Duodenal mucosa (tissue), 2 donors: Measurements from ENCODE around the gene CEL.
"Not testable (repeated sequence)": the region's sequence is repeated elsewhere in the genome, so short reads cannot be mapped to it uniquely, and the experiment has no call there.

Experiments used
- H3K27ac ChIP-seq: one replicate; pipeline ENCODE4 v1.7.0; 2013; ENCODE audit warnings: low read depth, low read length
- H3K27me3 ChIP-seq, 2 donors: one replicate each; pipeline ENCODE4 v1.7.0; 2013; ENCODE audit warnings: low read length in 2 of 2, control low read depth in 1 of 2; ENCODE audit not compliant: insufficient read depth in 2 of 2, control insufficient read depth in 1 of 2
- H3K36me3 ChIP-seq, 2 donors: one replicate each; pipeline ENCODE4 v1.7.0; 2013; ENCODE audit warnings: low read length in 2 of 2, control low read depth in 1 of 2; ENCODE audit not compliant: insufficient read depth in 2 of 2, control insufficient read depth in 1 of 2
- H3K4me1 ChIP-seq, 2 donors: one replicate each; pipeline ENCODE4 v1.7.0; 2013; ENCODE audit warnings: low read length in 2 of 2, control low read depth in 1 of 2; ENCODE audit not compliant: insufficient read depth in 2 of 2, control insufficient read depth in 1 of 2
- H3K4me3 ChIP-seq, 2 donors: one replicate each; pipeline ENCODE4 v1.7.0; 2013; ENCODE audit warnings: low read length in 2 of 2, low read depth in 1 of 2
- H3K9ac ChIP-seq, 2 donors: one replicate each; pipeline ENCODE4 v1.7.0; 2013; ENCODE audit warnings: low read length in 2 of 2, low read depth in 1 of 2
- H3K9me3 ChIP-seq, 2 donors: one replicate each; pipeline ENCODE4 v1.7.0; 2013; ENCODE audit warnings: low read length in 2 of 2, control low read depth in 1 of 2; ENCODE audit not compliant: control insufficient read depth in 1 of 2

The CEL gene

DNA sequence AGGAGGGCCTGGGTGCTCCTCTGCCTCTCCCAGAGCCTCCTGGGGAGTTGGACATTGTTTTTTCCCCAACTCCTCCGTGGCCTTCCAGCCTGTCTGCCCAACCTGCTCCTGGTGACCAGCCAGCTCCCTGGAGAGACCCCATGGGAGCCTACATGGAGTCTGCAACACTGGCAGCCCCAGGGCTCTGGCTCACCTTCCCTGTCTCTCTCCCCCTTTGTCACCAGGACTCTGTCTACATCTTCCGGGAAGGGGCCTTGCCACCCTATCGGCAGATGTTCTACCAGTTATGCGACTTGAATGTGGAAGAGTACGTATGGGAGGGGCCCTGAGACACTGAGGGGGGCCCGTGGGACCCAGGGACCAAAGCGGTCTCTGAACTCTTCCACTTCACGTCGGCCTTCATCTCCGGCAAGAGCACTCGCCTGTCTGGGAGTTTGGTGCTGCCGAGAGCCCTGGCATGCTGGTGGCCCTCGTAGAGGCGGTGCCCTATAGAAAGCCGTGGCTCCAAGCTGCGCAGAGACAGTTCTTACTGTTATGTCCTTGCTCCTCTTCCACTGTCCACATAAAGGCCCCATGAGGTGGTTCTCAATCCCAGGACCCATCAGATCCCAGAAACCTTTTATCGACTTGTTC lies 5.9 kb upstream of the CEL start:
- no peak overlapping the region for H3K4me3 ChIP-seq
- no peak overlapping the region for H3K27ac ChIP-seq
- peaks cover 29 to 47% of the 10 kb centered on the region in 2 donors for H3K4me1 ChIP-seq
- H3K9ac ChIP-seq = no peak overlapping the region
- peaks cover 35 to 66% of the 10 kb centered on the region in 2 donors for H3K36me3 ChIP-seq
- H3K9me3 ChIP-seq = no peaks in the 10 kb centered on the region
- H3K27me3 ChIP-seq = no peaks in the 10 kb centered on the region

DNA sequence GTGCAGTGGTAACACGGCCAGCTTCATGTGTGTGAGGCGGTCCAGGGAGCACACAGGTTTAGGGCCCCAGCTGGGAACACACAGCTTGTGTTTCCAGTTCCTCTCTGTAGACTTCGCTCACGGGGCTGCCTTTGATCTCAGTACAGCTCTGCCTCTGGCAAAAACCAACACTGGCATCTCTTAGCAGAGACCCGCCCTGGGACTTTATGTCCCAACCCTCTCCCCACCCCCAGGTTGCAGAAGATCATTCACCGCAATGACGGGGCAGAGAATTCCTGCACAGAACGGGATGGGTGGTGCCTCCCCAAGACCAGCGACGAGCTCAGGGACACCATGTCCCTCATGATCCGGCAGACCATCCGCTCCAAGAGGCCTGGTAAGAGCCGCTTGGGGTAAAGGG lies 5.2 kb upstream of the CEL start:
- no peak overlapping the region for H3K27ac ChIP-seq
- no peak overlapping the region for H3K4me3 ChIP-seq
- no peak overlapping the region for H3K9ac ChIP-seq
- H3K27me3 ChIP-seq = no peaks in the 10 kb centered on the region
- no peaks in the 10 kb centered on the region for H3K9me3 ChIP-seq
- H3K4me1 ChIP-seq = peaks cover 27 to 45% of the 10 kb centered on the region in 2 donors
- peaks cover 35 to 60% of the 10 kb centered on the region in 2 donors for H3K36me3 ChIP-seq

DNA sequence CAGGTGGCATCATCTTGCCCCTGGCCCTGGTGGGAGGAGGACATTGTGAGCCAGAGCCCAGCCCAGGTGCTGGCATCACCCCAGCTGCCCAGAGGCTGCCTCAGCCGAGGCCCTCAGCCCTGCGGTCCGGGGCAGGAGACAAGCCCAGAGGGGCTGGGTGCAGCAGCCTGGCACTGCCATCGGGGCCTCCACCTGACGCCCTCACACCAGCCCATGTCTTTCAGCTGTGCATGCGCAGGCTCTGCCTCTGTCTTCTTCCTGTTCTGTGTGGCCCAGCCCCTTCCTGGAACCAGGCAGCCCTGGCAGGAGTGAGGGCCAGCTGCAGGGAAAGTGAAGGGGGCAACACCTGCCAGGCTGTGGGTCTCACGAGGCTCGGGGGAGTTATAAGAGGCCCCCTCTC lies 4.8 kb upstream of the CEL start:
- H3K27ac ChIP-seq = peak overlapping the region; percentile 10
- no peaks in the 10 kb centered on the region for H3K9me3 ChIP-seq
- H3K27me3 ChIP-seq = no peaks in the 10 kb centered on the region
- H3K36me3 ChIP-seq = peaks cover 35 to 55% of the 10 kb centered on the region in 2 donors
- H3K4me3 ChIP-seq = no peak overlapping the region
- H3K4me1 ChIP-seq = peaks cover 23 to 41% of the 10 kb centered on the region in 2 donors
- H3K9ac ChIP-seq = no peak overlapping the region

DNA sequence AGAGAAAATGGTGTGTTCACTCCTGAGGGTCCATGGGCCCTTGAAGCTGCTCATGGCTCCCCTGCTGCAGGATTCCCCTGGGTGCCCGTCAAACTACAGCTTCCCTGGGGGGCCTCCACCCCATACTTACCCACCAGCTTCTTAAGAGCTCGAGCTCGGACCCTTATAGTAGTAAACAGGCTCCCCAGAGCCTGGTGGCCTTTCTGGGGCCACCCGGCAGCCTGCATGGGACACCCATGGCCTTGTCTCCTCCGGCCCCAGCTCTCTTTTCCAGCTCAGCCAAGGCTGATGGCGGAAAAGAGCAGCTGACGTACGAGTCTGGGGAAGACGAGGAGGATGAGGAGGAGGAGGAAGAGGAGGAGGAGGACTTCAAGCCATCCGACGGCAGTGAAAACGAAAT lies 4.2 kb upstream of the CEL start:
- H3K9ac ChIP-seq = no peak overlapping the region
- H3K27ac ChIP-seq = no peak overlapping the region
- H3K27me3 ChIP-seq = no peaks in the 10 kb centered on the region
- peaks cover 35 to 51% of the 10 kb centered on the region in 2 donors for H3K36me3 ChIP-seq
- no peak overlapping the region for H3K4me3 ChIP-seq
- no peaks in the 10 kb centered on the region for H3K9me3 ChIP-seq
- peaks cover 23 to 41% of the 10 kb centered on the region in 2 donors for H3K4me1 ChIP-seq

DNA sequence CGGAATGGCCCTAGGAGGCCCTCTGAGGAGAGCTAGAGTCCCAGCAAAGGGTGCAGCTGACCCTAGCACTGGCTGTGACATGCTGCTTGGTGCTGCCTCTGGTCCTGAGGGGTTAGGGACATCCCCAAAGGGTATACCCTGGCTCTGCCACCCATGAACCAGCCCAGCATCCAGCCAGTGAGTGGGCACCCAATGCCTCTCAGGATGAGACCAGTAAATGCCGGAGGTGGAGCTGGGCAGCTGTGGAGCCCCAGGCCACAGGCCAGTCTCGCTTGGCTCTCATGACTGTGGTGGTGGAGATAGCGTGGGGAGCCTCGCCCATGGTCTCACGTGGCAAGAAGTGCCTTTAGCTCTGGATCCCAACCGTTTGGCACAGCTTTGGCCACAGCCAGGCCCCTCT lies 3.7 kb upstream of the CEL start:
- no peak overlapping the region for H3K27ac ChIP-seq
- H3K4me3 ChIP-seq = no peak overlapping the region
- H3K9ac ChIP-seq = no peak overlapping the region
- no peaks in the 10 kb centered on the region for H3K27me3 ChIP-seq
- H3K36me3 ChIP-seq = peaks cover 35 to 47% of the 10 kb centered on the region in 2 donors
- no peaks in the 10 kb centered on the region for H3K9me3 ChIP-seq
- H3K4me1 ChIP-seq = peaks cover 23 to 41% of the 10 kb centered on the region in 2 donors

DNA sequence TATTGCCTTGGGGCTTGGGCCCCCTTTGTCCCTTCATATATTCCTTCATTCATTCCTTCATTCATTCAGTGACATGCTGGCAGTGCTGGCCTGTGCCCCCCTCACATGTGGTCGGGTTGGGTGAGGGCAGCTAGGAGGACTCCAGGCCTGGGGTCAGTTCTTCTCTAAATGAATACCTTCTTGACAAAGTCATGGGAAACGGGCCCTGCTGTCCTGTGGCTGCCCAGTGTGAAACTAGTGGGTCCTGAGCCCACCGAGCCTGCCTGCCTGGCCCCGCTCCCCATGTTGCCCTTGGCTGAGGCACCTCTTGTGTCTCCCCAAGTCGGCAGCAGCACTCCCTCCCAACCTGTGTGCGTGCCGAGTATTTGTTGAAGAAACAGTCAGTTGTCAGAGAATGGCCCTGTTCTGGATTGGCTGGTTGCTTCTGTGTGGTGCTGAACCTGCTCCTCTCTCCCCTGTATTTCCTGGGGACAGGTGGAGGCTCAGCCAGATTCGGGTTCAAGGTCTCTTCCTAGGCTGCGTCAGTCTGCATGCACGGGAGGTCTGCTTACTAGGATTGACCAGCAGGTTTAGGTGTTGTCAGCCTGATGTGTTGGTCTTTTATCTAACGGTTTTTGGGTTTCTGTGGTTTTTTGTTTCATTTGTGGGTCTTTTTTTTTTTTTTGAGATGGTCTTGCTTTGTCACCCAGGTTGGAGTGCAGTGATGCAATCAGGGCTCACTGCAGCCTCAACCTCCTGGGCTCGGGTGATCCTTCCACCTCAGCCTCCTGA lies 3.0 kb upstream of the CEL start:
- Histone ChIP-seq H3K4me3 (no peak overlapping the region), H3K36me3 (peaks cover 32 to 41% of the 10 kb centered on the region in 2 donors), H3K4me1 (peaks cover 23 to 41% of the 10 kb centered on the region in 2 donors), H3K27me3 (no peaks in the 10 kb centered on the region), H3K27ac (no peak overlapping the region), H3K9ac (no peak overlapping the region), H3K9me3 (no peaks in the 10 kb centered on the region)

DNA sequence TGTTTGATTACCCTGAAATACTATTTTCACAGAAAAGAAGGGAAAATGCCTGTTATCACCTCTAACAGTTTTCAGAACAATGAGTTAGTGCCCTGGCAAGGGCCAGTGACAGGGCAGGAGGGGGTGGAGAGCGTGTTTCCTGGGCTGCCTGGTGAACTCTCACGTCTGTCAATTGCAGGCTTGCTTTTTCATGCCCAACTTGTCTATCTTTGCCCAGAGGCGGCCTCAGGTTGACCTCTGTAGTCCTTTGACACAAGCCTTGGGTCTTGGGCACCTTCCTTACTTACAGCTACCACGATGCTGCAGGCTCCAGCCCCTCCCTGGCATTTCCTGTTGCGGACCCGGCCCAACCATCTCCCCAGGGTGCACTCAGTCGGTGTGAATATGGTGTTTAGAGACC lies 2.2 kb upstream of the CEL start:
- H3K9ac ChIP-seq = no peak overlapping the region
- no peak overlapping the region for H3K27ac ChIP-seq
- H3K27me3 ChIP-seq = no peaks in the 10 kb centered on the region
- H3K36me3 ChIP-seq = peaks cover 23 to 34% of the 10 kb centered on the region in 2 donors
- no peak overlapping the region for H3K4me3 ChIP-seq
- peaks cover 23 to 41% of the 10 kb centered on the region in 2 donors for H3K4me1 ChIP-seq
- H3K9me3 ChIP-seq = no peaks in the 10 kb centered on the region

DNA sequence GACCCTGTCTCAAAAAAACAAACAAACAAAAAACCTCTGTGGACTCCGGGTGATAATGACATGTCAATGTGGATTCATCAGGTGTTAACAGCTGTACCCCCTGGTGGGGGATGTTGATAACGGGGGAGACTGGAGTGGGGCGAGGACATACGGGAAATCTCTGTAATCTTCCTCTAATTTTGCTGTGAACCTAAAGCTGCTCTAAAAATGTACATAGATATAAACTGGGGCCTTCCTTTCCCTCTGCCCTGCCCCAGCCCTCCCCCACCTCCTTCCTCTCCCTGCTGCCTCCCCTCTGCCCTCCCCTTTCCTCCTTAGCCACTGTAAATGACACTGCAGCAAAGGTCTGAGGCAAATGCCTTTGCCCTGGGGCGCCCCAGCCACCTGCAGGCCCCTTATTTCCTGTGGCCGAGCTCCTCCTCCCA lies 1.4 kb upstream of the CEL start:
- Histone ChIP-seq H3K9ac (no peak overlapping the region), H3K27ac (no peak overlapping the region)

DNA sequence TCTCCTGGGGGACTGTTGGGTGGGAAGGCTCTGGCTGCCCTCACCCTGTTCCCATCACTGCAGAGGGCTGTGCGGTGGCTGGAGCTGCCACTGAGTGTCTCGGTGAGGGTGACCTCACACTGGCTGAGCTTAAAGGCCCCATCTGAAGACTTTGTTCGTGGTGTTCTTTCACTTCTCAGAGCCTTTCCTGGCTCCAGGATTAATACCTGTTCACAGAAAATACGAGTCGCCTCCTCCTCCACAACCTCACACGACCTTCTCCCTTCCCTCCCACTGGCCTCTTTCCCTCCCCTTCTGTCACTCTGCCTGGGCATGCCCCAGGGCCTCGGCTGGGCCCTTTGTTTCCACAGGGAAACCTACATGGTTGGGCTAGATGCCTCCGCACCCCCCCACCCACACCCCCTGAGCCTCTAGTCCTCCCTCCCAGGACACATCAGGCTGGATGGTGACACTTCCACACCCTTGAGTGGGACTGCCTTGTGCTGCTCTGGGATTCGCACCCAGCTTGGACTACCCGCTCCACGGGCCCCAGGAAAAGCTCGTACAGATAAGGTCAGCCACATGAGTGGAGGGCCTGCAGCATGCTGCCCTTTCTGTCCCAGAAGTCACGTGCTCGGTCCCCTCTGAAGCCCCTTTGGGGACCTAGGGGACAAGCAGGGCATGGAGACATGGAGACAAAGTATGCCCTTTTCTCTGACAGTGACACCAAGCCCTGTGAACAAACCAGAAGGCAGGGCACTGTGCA lies 590 bp upstream of the CEL start:
- not testable (repeated sequence) for H3K27ac ChIP-seq, H3K9ac ChIP-seq, H3K4me3 ChIP-seq, H3K9me3 ChIP-seq, H3K27me3 ChIP-seq
- Histone ChIP-seq H3K36me3 (peaks cover 10 to 18% of the 10 kb centered on the region in 2 donors), H3K4me1 (peaks cover 14 to 33% of the 10 kb centered on the region in 2 donors)

More for the DNA sequence above, 1.4 kb upstream of the CEL start:
- Histone ChIP-seq H3K36me3 (peaks cover 15 to 25% of the 10 kb centered on the region in 2 donors), H3K4me3 (no peak overlapping the region), H3K9me3 (no peaks in the 10 kb centered on the region), H3K4me1 (peaks cover 21 to 40% of the 10 kb centered on the region in 2 donors), H3K27me3 (no peaks in the 10 kb centered on the region)

DNA sequence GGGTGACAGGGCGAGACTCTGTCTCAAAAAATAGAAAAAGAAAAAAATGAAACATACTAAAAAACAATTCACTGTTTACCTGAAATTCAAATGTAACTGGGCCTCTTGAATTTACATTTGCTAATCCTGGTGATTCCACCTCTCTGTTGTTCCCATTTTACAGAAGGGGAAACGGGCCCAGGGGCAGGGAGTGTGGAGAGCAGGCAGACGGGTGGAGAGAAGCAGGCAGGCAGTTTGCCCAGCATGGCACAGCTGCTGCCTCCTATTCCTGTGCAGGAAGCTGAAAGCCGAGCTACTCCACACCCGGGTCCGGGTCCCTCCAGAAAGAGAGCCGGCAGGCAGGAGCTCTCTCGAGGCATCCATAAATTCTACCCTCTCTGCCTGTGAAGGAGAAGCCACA lies 788 bp downstream of the CEL start:
- H3K36me3 ChIP-seq, H3K27ac ChIP-seq, H3K27me3 ChIP-seq, H3K9ac ChIP-seq, H3K4me3 ChIP-seq, H3K9me3 ChIP-seq: not testable (repeated sequence)
- peaks cover 4 to 26% of the 10 kb centered on the region in 2 donors for H3K4me1 ChIP-seq
